Kidney tubule cell (primary cell): Measurements from ENCODE around the gene CYP26B1.
A peak's percentile ranks its signal among the peaks of the same experiment; 100 is the strongest.

Experiments
- DNase-seq: peaks from one replicate; pipeline ENCODE4 v3.0.0-alpha.2; 2018; ENCODE audit warnings: low spot score

CYP26B1 gene, protein sequence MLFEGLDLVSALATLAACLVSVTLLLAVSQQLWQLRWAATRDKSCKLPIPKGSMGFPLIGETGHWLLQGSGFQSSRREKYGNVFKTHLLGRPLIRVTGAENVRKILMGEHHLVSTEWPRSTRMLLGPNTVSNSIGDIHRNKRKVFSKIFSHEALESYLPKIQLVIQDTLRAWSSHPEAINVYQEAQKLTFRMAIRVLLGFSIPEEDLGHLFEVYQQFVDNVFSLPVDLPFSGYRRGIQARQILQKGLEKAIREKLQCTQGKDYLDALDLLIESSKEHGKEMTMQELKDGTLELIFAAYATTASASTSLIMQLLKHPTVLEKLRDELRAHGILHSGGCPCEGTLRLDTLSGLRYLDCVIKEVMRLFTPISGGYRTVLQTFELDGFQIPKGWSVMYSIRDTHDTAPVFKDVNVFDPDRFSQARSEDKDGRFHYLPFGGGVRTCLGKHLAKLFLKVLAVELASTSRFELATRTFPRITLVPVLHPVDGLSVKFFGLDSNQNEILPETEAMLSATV

GRCh38 chr2:72147303-72147971, at the start of gene CYP26B1:
Gene CYP26B1, minus strand, starts transcription at chr2:72147862. Its CDS starts 28 bp downstream, at chr2:72147834.
- no peak for DNase-seq

GRCh38 chr2:72193723-72194122, 46.1 kb upstream of the CYP26B1 start:
- DNase-seq: no peak

- DNase-seq: no peak
These were observed 43.8 kb upstream of the CYP26B1 start for GRCh38 chr2:72191441-72191840.

DNA sequence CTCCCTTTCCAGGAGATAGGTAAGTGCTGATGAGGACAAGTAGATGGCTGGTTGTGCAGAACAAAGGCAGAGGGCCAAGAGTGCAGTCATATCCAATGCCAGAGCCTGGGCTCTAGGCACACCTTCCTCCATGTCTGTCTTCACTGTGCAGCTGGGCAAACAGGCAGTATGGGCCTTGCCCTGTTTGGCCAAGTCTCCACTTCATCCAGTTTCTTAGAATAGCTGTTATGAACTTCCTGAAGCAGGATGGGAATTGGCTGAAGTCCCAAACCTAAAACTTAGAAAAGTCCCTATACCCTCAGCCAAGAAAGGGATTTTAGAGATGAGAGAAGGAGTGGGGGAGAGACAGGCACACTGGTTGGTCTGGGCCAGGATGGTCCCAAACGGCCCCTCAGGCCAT, 37.5 kb upstream of the CYP26B1 start:
- no peak for DNase-seq

DNA sequence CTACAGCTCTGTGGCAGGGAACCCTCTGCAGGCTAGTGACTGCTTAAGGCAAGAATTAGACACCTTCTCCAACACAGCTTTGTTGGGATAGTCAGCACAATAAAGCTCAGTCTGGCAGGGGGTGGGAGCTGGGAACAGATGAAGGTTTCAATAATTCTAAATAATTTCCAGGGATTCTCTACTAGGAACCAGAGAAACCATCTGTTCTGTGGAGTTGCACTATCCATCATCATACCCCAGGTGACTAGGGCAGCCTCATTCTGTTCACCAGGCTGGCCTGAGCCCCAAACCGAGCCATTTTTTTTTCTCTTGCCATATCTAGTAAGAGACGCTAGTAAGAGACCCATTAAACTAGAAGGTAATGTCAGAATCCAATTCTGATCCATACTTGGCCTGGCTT, 35.8 kb upstream of the CYP26B1 start:
- no peak for DNase-seq

GRCh38 chr2:72183016-72183415, 35.4 kb upstream of the CYP26B1 start:
- DNase-seq: peak; percentile 10

DNA sequence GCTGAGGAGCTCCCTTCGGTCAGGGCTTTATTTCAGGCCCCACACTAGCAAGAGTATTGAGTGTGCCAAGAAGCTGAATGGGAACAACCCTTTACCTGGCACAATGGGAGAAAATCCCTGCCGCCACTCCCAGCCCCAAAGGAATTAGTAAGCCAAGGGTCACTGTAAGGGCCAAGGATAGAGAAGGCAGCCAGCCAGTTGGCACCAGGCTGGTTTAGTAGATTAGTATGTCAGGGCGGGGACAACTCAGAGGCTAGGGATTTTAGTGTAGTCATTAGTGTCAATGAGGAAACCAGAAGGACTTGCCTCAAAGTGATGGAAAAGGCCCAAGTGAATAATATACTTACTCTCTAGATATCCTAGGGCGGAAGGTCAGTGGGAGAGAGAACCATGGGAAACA, 34.9 kb upstream of the CYP26B1 start:
- DNase-seq: peak; percentile 2

DNA sequence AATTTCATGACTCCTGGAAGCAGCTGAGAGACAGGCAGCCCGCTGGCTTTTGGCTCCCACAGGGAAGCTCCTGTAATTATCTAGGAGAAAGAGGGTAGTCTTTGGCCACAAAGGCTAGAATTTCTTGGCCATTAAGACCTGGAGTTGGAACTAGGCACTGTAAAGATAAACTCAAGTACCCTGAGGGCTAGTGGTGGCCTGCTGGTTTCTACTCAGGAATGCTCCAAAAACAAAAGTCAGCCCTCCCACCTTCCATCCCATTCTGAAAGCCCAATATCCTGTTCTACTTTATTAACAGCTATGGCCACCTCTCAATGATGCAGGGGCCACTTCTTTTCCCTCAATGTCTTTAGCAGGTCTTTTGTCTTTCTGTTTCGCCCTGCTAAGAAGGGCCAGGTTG, 34.0 kb upstream of the CYP26B1 start:
- no peak for DNase-seq

DNA sequence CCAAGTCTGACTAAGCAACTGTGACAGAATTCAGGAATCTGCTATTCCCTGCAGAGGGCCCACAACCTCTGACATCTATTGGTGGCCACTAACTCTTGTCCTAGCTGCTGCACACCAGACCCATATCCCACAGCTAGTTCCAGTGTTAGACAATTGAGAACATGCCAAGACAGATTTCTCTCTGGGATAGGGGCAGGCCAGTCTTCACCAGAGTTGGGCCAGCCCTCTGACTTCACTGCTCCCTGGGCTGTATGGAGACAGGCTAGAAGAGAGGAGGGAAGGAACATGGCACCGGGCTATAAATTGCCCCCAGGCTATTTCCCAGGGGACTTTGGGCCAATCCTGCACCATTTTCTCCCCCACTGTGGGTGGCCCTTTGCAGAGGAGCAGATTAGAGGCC, 32.7 kb upstream of the CYP26B1 start:
- DNase-seq: no peak

DNA sequence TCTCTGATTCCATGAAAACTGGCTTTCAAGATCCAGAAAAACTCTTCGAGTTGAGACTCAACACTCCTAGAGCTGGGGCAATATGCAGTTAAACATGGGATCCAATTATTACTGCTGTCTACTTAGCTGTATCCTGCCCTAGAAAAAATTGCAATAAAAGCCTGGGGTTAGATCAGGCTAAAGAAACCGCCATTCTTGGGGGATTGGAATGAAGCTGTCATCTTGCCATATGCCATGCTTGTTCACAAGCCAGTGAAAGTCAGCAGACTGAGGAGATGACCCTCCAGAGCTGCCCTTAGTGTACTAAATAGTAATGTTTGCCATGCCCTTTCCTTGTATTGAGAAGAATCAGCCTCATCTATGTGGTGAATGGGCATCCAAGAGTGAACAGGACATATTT, 30.9 kb upstream of the CYP26B1 start:
- no peak for DNase-seq

GRCh38 chr2:72176281-72176680, 28.6 kb upstream of the CYP26B1 start:
- peak; percentile 7 for DNase-seq

DNA sequence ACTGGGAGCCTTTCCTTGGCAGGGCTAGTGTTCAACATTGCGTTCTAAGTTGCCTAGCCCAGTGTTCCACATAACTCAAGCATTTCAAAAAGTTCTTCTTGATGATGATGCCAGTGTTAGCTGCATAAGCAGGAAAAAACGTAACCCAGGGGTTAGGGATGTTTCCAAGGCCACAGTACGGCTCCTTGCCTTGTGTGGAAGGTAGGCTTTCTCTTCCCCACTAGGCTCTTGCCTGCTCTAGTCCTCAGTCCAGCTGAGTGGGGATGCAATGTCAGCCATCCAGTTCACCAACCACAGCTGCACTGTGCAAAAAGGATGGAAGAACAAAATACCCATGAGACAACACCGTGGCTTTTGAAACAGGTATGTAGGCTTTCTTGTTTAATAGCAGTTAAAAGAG, 28.0 kb upstream of the CYP26B1 start:
- DNase-seq: no peak

- DNase-seq: no peak
These were observed 26.1 kb upstream of the CYP26B1 start for GRCh38 chr2:72173640-72174321.

DNA sequence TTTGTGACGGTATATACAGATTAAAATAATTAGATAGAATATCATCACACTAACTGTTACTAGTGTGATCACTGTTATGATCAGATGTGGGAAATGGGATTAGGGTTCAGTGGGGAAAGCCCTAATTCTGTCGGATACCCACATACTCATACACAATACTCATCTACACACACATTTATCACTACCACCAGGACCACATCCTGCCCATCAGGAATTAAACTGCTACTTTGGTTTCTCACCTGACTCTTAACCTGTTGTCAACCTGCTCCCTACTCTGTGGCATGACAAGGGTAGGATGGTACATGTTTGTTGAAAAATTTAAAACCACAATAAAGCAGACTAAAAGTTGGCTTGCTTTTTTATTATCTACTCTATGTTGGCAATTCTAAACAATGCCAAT, 24.8 kb upstream of the CYP26B1 start:
- no peak for DNase-seq

GRCh38 chr2:72166279-72166678, 18.6 kb upstream of the CYP26B1 start:
- DNase-seq: no peak

- no peak for DNase-seq
These were observed 18.1 kb upstream of the CYP26B1 start for GRCh38 chr2:72165792-72166191.

GRCh38 chr2:72162574-72162973, 14.9 kb upstream of the CYP26B1 start:
- DNase-seq: no peak

- DNase-seq: no peak
These were observed 11.7 kb upstream of the CYP26B1 start for GRCh38 chr2:72159211-72159993.

DNA sequence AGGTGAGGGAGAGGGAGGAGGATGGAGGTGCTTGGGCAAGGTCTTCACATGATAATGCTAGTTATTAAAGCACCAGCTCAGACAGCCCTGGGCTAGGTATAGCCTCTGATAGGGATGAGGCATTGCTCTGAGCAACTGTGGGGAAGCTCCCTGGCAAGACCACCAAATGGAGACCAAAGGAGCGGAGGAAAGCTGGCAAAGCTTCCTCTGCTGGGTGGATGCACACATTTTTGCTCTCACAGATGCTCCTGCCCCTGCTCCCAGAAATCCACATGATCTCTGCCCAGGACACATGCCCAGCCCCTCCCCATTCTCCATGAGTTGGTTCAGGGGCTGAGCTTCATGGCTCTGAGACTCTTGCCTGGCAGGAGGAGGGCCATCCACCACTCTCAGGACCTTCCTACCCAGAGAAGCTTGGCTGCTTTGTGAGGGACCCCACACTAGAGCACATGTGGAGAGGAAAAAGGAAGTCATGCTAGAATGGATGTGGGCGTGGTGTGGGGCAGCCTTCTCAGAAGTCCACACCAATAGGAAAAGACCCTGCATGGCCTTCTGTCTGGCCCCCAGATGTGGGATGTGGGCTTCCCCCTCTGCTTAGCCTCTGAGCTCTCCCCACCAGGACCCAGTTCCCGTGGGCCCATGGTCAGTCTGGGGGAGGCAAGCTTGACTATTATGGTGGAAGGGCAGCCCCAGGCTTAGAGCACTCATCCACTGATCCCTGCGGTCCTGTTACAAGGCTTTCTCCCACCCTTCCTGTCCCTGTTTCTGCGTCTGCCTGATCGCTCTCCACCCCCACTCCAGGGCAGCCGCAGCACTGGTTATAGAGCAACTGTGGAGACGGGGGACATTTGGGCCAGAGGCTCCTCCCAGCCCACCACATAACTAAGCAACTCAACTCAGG, 10.5 kb upstream of the CYP26B1 start:
- no peak for DNase-seq

GRCh38 chr2:72156872-72157271, 9.2 kb upstream of the CYP26B1 start:
- DNase-seq: no peak

DNA sequence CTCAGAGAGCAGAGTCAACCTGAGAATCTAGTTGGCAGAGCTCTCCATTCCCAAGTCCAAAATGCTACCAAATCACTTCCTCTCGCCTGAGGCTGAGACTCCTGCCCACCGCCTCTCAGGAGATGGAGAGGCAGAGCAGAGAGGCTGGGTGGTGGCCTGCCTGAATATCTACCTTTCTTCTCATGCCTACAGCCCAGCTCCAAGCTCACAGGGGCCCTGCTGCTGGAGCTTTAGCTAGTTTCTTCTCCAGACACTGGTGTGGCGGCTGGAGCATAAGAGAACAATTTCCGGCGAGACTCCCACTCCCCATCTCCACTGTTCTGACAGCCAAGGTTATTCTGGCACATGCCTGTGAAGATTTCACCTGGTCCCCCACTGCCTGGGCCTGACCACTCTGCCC, 8.1 kb upstream of the CYP26B1 start:
- DNase-seq: no peak
